ENCODE measurements around the gene GSTM4. TPM values are rescaled to one million over a fixed set of nuclear protein-coding genes. Genes with fewer than 3 reads are reported as not detected.

The GSTM4 gene
- total and polyA plus RNA-seq, 2 of the 4 experiments (the other 2 are of a cell fraction), result 10.4 to 37.8 TPM

DNA sequence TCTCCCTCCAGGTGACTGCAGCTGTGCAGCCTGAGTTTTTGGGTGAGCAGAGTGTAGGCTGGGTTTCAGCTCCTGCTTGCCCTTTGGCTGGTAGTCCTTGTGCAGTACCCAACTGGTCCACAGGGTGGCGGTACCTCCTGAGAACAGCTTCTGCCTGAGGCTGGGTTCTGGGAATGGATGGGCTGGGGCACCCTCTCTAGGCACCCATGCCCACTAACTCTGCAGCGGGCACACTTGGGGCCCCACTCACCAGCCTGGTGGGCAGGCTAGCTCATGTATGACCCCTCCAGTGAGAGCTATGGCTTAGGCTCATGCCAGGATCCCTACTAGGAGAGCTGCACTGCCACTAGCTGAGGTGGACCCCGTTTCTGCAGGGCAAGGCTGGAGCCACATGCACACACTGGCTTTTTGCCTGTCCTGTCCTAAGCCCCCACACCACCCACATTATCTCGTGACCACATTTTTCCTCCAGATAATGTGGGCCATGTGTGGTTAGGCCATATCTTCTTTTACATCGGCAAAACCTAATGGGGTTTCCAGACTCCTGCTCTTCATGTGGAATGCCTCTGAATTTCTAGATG, 15.5 kb upstream of the GSTM4 start:
- ChIA-PET CTCF (interaction anchor here (0.5 to 3.9 kb wide), 25 partner anchors 9 to 371 kb away, joined by 3 to 63 read pairs (median 4); partner anchors contain the start of genes AHCYL1, AMPD2, GNAI3 and GNAT2), POLR2A (ENCODE audit: unreplicated experiment) (interaction anchor here (0.5 to 1.0 kb wide), 2 partner anchors 134 to 839 kb away, joined by 3 read pairs; no protein-coding TSS in a partner anchor)
- no peak overlapping the region for H3K18ac ChIP-seq (ENCODE audit: low read depth, low read length)
- no peak overlapping the region for H3K27ac ChIP-seq (ENCODE audit: insufficient read depth, low read length)
- H3K9ac ChIP-seq (ENCODE audit: low read depth, low read length), result no peak overlapping the region
- peaks cover 21% of the 10 kb centered on the region for H3K4me1 ChIP-seq (ENCODE audit: control insufficient read depth, insufficient read depth, low read length)
- H3K56ac ChIP-seq (ENCODE audit: extremely low read depth, insufficient read depth, low read length), result no peak overlapping the region
- H3K27me3 ChIP-seq (ENCODE audit: control insufficient read depth, insufficient read depth, low read length), result no peaks in the 10 kb centered on the region
- no peak overlapping the region for H3K23ac ChIP-seq (ENCODE audit: low read depth, low read length)
- no peak overlapping the region for H3K4ac ChIP-seq (ENCODE audit: low read depth, low read length)
- peak; percentile 55 for DNase-seq
- H4K5ac ChIP-seq (ENCODE audit: low read depth, low read length), result no peak overlapping the region
- H2BK20ac ChIP-seq (ENCODE audit: low read depth, low read length), result no peak overlapping the region
- ATAC-seq (ENCODE audit: low read depth), result peak; percentile 76
- BruUV-seq (replicated peaks), result no TSS peak
- intact Hi-C loops (cut with micrococcal nuclease), result loop anchor here (1.0 kb wide), 1 partner anchor 94 kb away; no protein-coding TSS in a partner anchor
- dilution Hi-C loops (cut with HindIII; ENCODE audit: low sequenced_read_pairs, unreplicated experiment), result no loop called here
- H4K91ac ChIP-seq (ENCODE audit: insufficient read depth, low read depth, low read length), result no peak overlapping the region
- no peak overlapping the region for H2BK5ac ChIP-seq (ENCODE audit: low read depth, low read length, poor library complexity, severe bottlenecking)
- peak overlapping the region; percentile 11; the same call in 1 of the 2 replicates for H2AK5ac ChIP-seq (ENCODE audit: low read depth, low read length)
- no peaks in the 10 kb centered on the region for H4K20me1 ChIP-seq (ENCODE audit: insufficient read depth, low read length)
- H3K9me1 ChIP-seq (ENCODE audit: insufficient read depth, low read length), result peaks cover 3% of the 10 kb centered on the region
- no peak overlapping the region for H3K14ac ChIP-seq (replicated peaks; ENCODE audit: low read depth, low read length)
- peak overlapping the region; percentile 29 for H2AK9ac ChIP-seq (replicated peaks; ENCODE audit: low read depth, low read length, poor library complexity)
- H3K4me3 ChIP-seq (ENCODE audit: insufficient read depth, low read depth, low read length), result no peak overlapping the region
- WGBS, 2 experiments (ENCODE audit: extremely low coverage in 2 of 2, insufficient read length in 1 of 2), result no CpG with 5 or more reads among the region's 5 CpGs
- no peak overlapping the region for H3K4me2 ChIP-seq (ENCODE audit: low read depth, low read length)
- H2AFZ ChIP-seq (replicated peaks; ENCODE audit: low read length, poor library complexity), result peak overlapping the region; percentile 65
- H3K9me3 ChIP-seq (ENCODE audit: control insufficient read depth, insufficient read depth, low read length), result no peaks in the 10 kb centered on the region
- no peaks in the 10 kb centered on the region for H3K36me3 ChIP-seq (ENCODE audit: control insufficient read depth, insufficient read depth, low read length)
- H3K79me1 ChIP-seq (ENCODE audit: low read depth in 1 of 2, low read length in 2 of 2), result no peaks in the 10 kb centered on the region
- no peak overlapping the region for H2BK120ac ChIP-seq (ENCODE audit: low read depth, low read length)
- H2BK15ac ChIP-seq (ENCODE audit: low read depth, low read length), result no peak overlapping the region; the same call in 2 of the 3 replicates
- TF ChIP-seq CTCF (conservative IDR thresholded peaks at IDR 0.05; ENCODE audit: low read depth, low read length) (peak; percentile 78), MAFK (IDR thresholded peaks at IDR 0.05; ENCODE audit: low read depth, low read length) (no peak), SMC3 (IDR thresholded peaks at IDR 0.05; ENCODE audit: low read depth, low read length) (peak; percentile 81), RAD21 (IDR thresholded peaks at IDR 0.05; ENCODE audit: low read length) (peak; percentile 72)
- no peak overlapping the region for H4K8ac ChIP-seq (ENCODE audit: low read depth in 2 of 2, low read length in 2 of 2)
- in situ Hi-C loops (cut with MboI; ENCODE audit: low sequenced_read_pairs), result loop anchor here (5.0 to 10.0 kb wide), 3 partner anchors 132 to 342 kb away; partner anchors contain the start of genes AHCYL1 and CSF1
